HCT116 (cell line): Measurements from ENCODE around the gene THBS4. TPM values are rescaled to one million over a fixed set of nuclear protein-coding genes. Genes with fewer than 3 reads are reported as not detected.

Experiments used
- ATAC-seq: fragments of 200-7000 bp; cut with Tn5 transposase; 2 replicates; pipeline ENCODE4 v1.9.1; 2020; ENCODE audit warnings: mild to moderate bottlenecking, moderate library complexity
- BruUV-seq: library from RNA; stranded (reverse); fragments of 400-500 nt; replicated peaks from 2 replicates; lab custom pipeline; 2021; lab: Mats Ljungman, UMichigan
- CTCF ChIA-PET: fragments of 300-600 bp; sonication (Branson Sonifier 250); formaldehyde crosslinking; loops from one replicate; lab custom pipeline; 2021; ENCODE audit warnings: antibody characterized with exemption; lab: Charles Lee
- POLR2A ChIA-PET: fragments of 300-600, 350-600 bp; sonication (Branson Sonifier 250); formaldehyde crosslinking; loops from one replicate; lab custom pipeline; 2021; ENCODE audit warnings: antibody characterized with exemption; lab: Charles Lee
- RAD21 ChIA-PET, 2 experiments: fragments of 300-600 bp; sonication (Branson Sonifier 250); formaldehyde crosslinking; loops; one replicate each; lab custom pipeline; 2023; ENCODE audit warnings: low total read pairs in 2 of 2; ENCODE audit not compliant: uncharacterized antibody in 2 of 2, unreplicated experiment in 2 of 2, low non-redundant PET in 1 of 2; lab: Charles Lee
- DNase-seq: peaks from one replicate; pipeline ENCODE4 v3.0.0-alpha.2; 2010; ENCODE audit warnings: low read depth, low spot score
- H2AFZ ChIP-seq: fragments of 200-600 bp; shearing (Covaris generic), sonication (generic); 2 replicates; pipeline ENCODE4 v1.6.1; 2017; ENCODE audit warnings: low read depth, mixed run types, mixed read lengths, antibody characterized with exemption, low read length; ENCODE audit not compliant: poor library complexity, severe bottlenecking
- H3K27ac ChIP-seq: 2 replicates; pipeline ENCODE4 v1.5.1; 2012; ENCODE audit warnings: low read depth, low read length
- H3K27me3 ChIP-seq: fragments of 200-600 bp; sonication (generic); 2 replicates; pipeline ENCODE4 v1.6.1; 2016; ENCODE audit warnings: mixed run types, low read length, mixed read lengths; ENCODE audit not compliant: insufficient read depth
- H3K36me3 ChIP-seq, 2 experiments: fragments of 200-500 bp in 1 of 2; fragments of 200-600 bp in 1 of 2; sonication (Bioruptor generic) in 1 of 2; sonication (generic) in 1 of 2; 2 replicates each; pipeline versions ENCODE4 v1.5.1 to v1.6.1; 2014 to 2016; ENCODE audit warnings: low read length in 2 of 2, inconsistent platforms in 1 of 2, mixed read lengths in 1 of 2, mixed run types in 1 of 2; ENCODE audit not compliant: insufficient read depth in 2 of 2, control insufficient read depth in 1 of 2
- H3K4me1 ChIP-seq, 2 experiments: fragments of 200-600 bp in 1 of 2; sonication (generic) in 1 of 2; 2 replicates each; pipeline versions ENCODE4 v1.5.1 to v1.6.1; 2012 to 2017; ENCODE audit warnings: low read length in 2 of 2, inconsistent platforms in 1 of 2, mild to moderate bottlenecking in 1 of 2, mixed read lengths in 1 of 2, mixed run types in 1 of 2, moderate library complexity in 1 of 2; ENCODE audit not compliant: insufficient read depth in 2 of 2, control insufficient read depth in 1 of 2
- H3K4me2 ChIP-seq: fragments of 200-600 bp; sonication (generic); 2 replicates; pipeline ENCODE4 v1.6.1; 2017; ENCODE audit warnings: mixed run types, low read length, mixed read lengths
- H3K4me3 ChIP-seq, 2 experiments: fragments of 200-600 bp in 1 of 2; sonication (generic) in 1 of 2; replicated peaks in 1 of 2; 2 replicates each; pipeline ENCODE4 v1.5.1; 2011 to 2016; ENCODE audit warnings: low read length in 2 of 2, control low read depth in 1 of 2, low read depth in 1 of 2, mild to moderate bottlenecking in 1 of 2, mixed read lengths in 1 of 2, mixed run types in 1 of 2
- H3K79me2 ChIP-seq: fragments of 200-600 bp; sonication (generic); 2 replicates; pipeline ENCODE4 v1.6.1; 2017; ENCODE audit warnings: mild to moderate bottlenecking, mixed run types, low read length, moderate library complexity, mixed read lengths; ENCODE audit not compliant: insufficient read depth
- H3K9ac ChIP-seq: fragments of 200-600 bp; sonication (generic); 2 replicates; pipeline ENCODE4 v1.6.1; 2016; ENCODE audit warnings: low read length, mixed read lengths
- H3K9me2 ChIP-seq: fragments of 200-600 bp; sonication (generic), shearing (Covaris generic); 2 replicates; pipeline ENCODE4 v1.6.1; 2017; ENCODE audit warnings: mixed run types, mild to moderate bottlenecking, moderate library complexity; ENCODE audit not compliant: insufficient read depth
- H3K9me3 ChIP-seq, 2 experiments: fragments of 200-500 bp in 1 of 2; fragments of 200-600 bp in 1 of 2; sonication (Bioruptor generic) in 1 of 2; sonication (generic) in 1 of 2; 2 replicates each; pipeline ENCODE4 v1.6.1; 2014 to 2017; ENCODE audit warnings: low read length in 2 of 2, mixed read lengths in 2 of 2, inconsistent platforms in 1 of 2, low read depth in 1 of 2, mild to moderate bottlenecking in 1 of 2, mixed run types in 1 of 2, moderate library complexity in 1 of 2; ENCODE audit not compliant: control insufficient read depth in 1 of 2, insufficient read depth in 1 of 2
- H4K20me1 ChIP-seq: fragments of 200-600 bp; sonication (generic), shearing (Covaris generic); 2 replicates; pipeline ENCODE4 v1.6.1; 2017; ENCODE audit warnings: mixed run types, mild to moderate bottlenecking, moderate library complexity; ENCODE audit not compliant: insufficient read depth
- ATF3 ChIP-seq: IDR thresholded peaks from 2 replicates; pipeline ENCODE4 v1.6.1; 2012
- CBX3 ChIP-seq: IDR thresholded peaks from 2 replicates; pipeline ENCODE4 v1.6.1; 2012; ENCODE audit warnings: low read depth
- CEBPB ChIP-seq: IDR thresholded peaks from 2 replicates; pipeline ENCODE4 v1.6.1; 2012; ENCODE audit warnings: low read depth
- CTCF ChIP-seq, 3 experiments: fragments of 200-600 bp in 1 of 3; sonication (generic) in 1 of 3; IDR thresholded peaks in 2 of 3; conservative IDR thresholded peaks in 1 of 3; 2 replicates each; pipeline ENCODE4 v1.5.1; 2012 to 2017; ENCODE audit warnings: low read depth in 2 of 3, low read length in 2 of 3, antibody characterized with exemption in 1 of 3, borderline replicate concordance in 1 of 3, control low read depth in 1 of 3, mild to moderate bottlenecking in 1 of 3, mixed read lengths in 1 of 3, mixed run types in 1 of 3, moderate library complexity in 1 of 3; ENCODE audit not compliant: insufficient read depth in 1 of 3
- EGR1 ChIP-seq: IDR thresholded peaks from 2 replicates; pipeline ENCODE4 v1.6.1; 2012; ENCODE audit warnings: low read depth
- ELF1 ChIP-seq: IDR thresholded peaks from 2 replicates; pipeline ENCODE4 v1.6.1; 2012; ENCODE audit warnings: low read depth, borderline replicate concordance
- EZH2 ChIP-seq: fragments of 200-600 bp; sonication (generic); IDR thresholded peaks from 2 replicates; pipeline ENCODE4 v1.6.1; 2017; ENCODE audit warnings: antibody characterized with exemption, mixed run types
- EZH2phosphoT487 ChIP-seq: fragments of 200-600 bp; IDR thresholded peaks from 2 replicates; pipeline ENCODE4 v1.6.1; 2018; ENCODE audit warnings: antibody characterized with exemption, borderline replicate concordance
- FOSL1 ChIP-seq: IDR thresholded peaks from 2 replicates; pipeline ENCODE4 v1.6.1; 2012; ENCODE audit warnings: low read depth
- JUND ChIP-seq: IDR thresholded peaks from 2 replicates; pipeline ENCODE4 v1.6.1; 2012
- MAX ChIP-seq: IDR thresholded peaks from 2 replicates; pipeline ENCODE4 v1.6.1; 2012
- POLR2AphosphoS5 ChIP-seq: IDR thresholded peaks from 2 replicates; pipeline ENCODE4 v1.6.1; 2011; ENCODE audit warnings: mild to moderate bottlenecking, low read depth, low read length, moderate library complexity
- RAD21 ChIP-seq: IDR thresholded peaks from 2 replicates; pipeline ENCODE4 v1.6.1; 2012; ENCODE audit warnings: low read depth, mild to moderate bottlenecking
- SIN3A ChIP-seq: IDR thresholded peaks from 2 replicates; pipeline ENCODE4 v1.6.1; 2012; ENCODE audit warnings: low read depth
- SP1 ChIP-seq: IDR thresholded peaks from 2 replicates; pipeline ENCODE4 v1.6.1; 2012; ENCODE audit warnings: low read depth
- SRF ChIP-seq: IDR thresholded peaks from 2 replicates; pipeline ENCODE4 v1.6.1; 2012; ENCODE audit warnings: low read depth
- TCF7L2 ChIP-seq: IDR thresholded peaks from 2 replicates; pipeline ENCODE4 v1.7.0; 2011; ENCODE audit warnings: borderline replicate concordance, inconsistent platforms; ENCODE audit not compliant: insufficient read depth, insufficient read length; ENCODE audit errors: extremely low read depth
- ZBTB33 ChIP-seq: IDR thresholded peaks from 2 replicates; pipeline ENCODE4 v1.6.1; 2011; ENCODE audit warnings: mild to moderate bottlenecking, low read length, moderate library complexity; ENCODE audit not compliant: insufficient replicate concordance; ENCODE audit errors: extremely low read depth
- ZFX ChIP-seq: fragments of 450-650 bp; IDR thresholded peaks from 2 replicates; pipeline ENCODE4 v1.6.1; 2017
- ZNF274 ChIP-seq: fragments of 200-500 bp; sonication (Bioruptor generic); IDR thresholded peaks from 2 replicates; pipeline ENCODE4 v1.6.1; 2014; ENCODE audit warnings: mild to moderate bottlenecking, low read depth, low read length, inconsistent platforms
- intact Hi-C: fragments of 100-400 bp; cut with micrococcal nuclease; formaldehyde crosslinking; loops from 2 replicates; pipeline ENCODE4 v1.10.0; 2022
- total RNA-seq: library from RNA; stranded (reverse); gene quantifications from one replicate; pipeline ENCODE4 v1.2.1, GENCODE V29; 2021; ENCODE audit not compliant: unreplicated experiment

THBS4 gene
- total RNA-seq, 1 experiment from 2014 or later: 1.5 TPM

GRCh38 chr5:80060966-80061365 is 25.8 kb downstream of the THBS4 start:
- Histone ChIP-seq H3K4me2 (no peak overlapping the region), H3K9me3 (no peaks in the 10 kb centered on the region), H2AFZ (no peak overlapping the region), H3K36me3 (no peaks in the 10 kb centered on the region), H4K20me1 (no peaks in the 10 kb centered on the region), H3K79me2 (no peaks in the 10 kb centered on the region), H3K4me1 (no peaks in the 10 kb centered on the region), H3K9me2 (no peaks in the 10 kb centered on the region), H3K4me3 (no peak overlapping the region)
- ChIA-PET POLR2A (no interaction called here), RAD21 (no interaction called here)
- ATAC-seq: no peak
- no TSS peak for BruUV-seq
- intact Hi-C loops: no loop called here
- no peak for TF ChIP-seq FOSL1
- no peak for TF ChIP-seq RAD21
- TF ChIP-seq CEBPB: no peak
- no peak for TF ChIP-seq MAX
- TF ChIP-seq TCF7L2: no peak
- no peak for TF ChIP-seq CTCF (IDR thresholded peaks at IDR 0.05 in 2 of 3, conservative IDR thresholded peaks at IDR 0.05 in 1 of 3; ENCODE audit: borderline replicate concordance in 1 of 3, insufficient read depth in 1 of 3, low read depth in 2 of 3, low read length in 2 of 3)
- no peak for TF ChIP-seq SP1
- no peak for TF ChIP-seq EGR1
- no peak for TF ChIP-seq JUND
- no peak for TF ChIP-seq ZBTB33
- no peak for TF ChIP-seq EZH2
- TF ChIP-seq SIN3A: no peak
- no peak for TF ChIP-seq ZNF274
- no peak for TF ChIP-seq EZH2phosphoT487
- TF ChIP-seq ZFX: no peak
- TF ChIP-seq ELF1: no peak
- TF ChIP-seq CBX3: no peak
- TF ChIP-seq POLR2AphosphoS5: no peak
- no peak for TF ChIP-seq ATF3
- TF ChIP-seq SRF: no peak
- TF ChIP-seq, all 23 proteins: peak for 0
- no peaks in the 10 kb centered on the region for H3K27me3 ChIP-seq
- no peak overlapping the region for H3K9ac ChIP-seq
- CTCF ChIA-PET: no interaction called here
- no peak overlapping the region for H3K27ac ChIP-seq
- DNase-seq: no peak
